GM18526 (cell line): Measurements from ENCODE around the gene KCNE1.

Experiments
- POLR2A ChIP-seq: IDR thresholded peaks from 3 replicates; pipeline ENCODE4 v1.6.1; 2011; ENCODE audit not compliant: insufficient read length; ENCODE audit errors: extremely low read depth

The KCNE1 gene

GRCh38 chr21:34544032-34544496, 32.1 kb upstream of the KCNE1 start:
- no peak for TF ChIP-seq POLR2A

GRCh38 chr21:34543017-34543416, 31.0 kb upstream of the KCNE1 start:
- no peak for TF ChIP-seq POLR2A

- no peak for TF ChIP-seq POLR2A
Measured at GRCh38 chr21:34540206-34540605, 28.2 kb upstream of the KCNE1 start.

GRCh38 chr21:34537838-34538237, 25.8 kb upstream of the KCNE1 start:
- TF ChIP-seq POLR2A = no peak

GRCh38 chr21:34536820-34537219, 24.8 kb upstream of the KCNE1 start:
- TF ChIP-seq POLR2A = no peak

- no peak for TF ChIP-seq POLR2A
Measured at GRCh38 chr21:34536311-34536710, 24.3 kb upstream of the KCNE1 start.

GRCh38 chr21:34535886-34536285, 23.9 kb upstream of the KCNE1 start:
- TF ChIP-seq POLR2A = no peak

GRCh38 chr21:34534522-34534921, 22.5 kb upstream of the KCNE1 start:
- TF ChIP-seq POLR2A = no peak

GRCh38 chr21:34533938-34534337, 21.9 kb upstream of the KCNE1 start:
- no peak for TF ChIP-seq POLR2A

- TF ChIP-seq POLR2A = no peak
Measured at GRCh38 chr21:34531399-34531798, 19.4 kb upstream of the KCNE1 start.

- no peak for TF ChIP-seq POLR2A
Measured at GRCh38 chr21:34530261-34530660, 18.3 kb upstream of the KCNE1 start.

GRCh38 chr21:34528131-34528561, 16.1 kb upstream of the KCNE1 start:
- TF ChIP-seq POLR2A = no peak

- no peak for TF ChIP-seq POLR2A
Measured at GRCh38 chr21:34526618-34527290, 14.7 kb upstream of the KCNE1 start.

GRCh38 chr21:34526241-34526617, 14.2 kb upstream of the KCNE1 start:
- no peak for TF ChIP-seq POLR2A

- TF ChIP-seq POLR2A = no peak
Measured at GRCh38 chr21:34524646-34525601, 12.9 kb upstream of the KCNE1 start.

- no peak for TF ChIP-seq POLR2A
Measured at GRCh38 chr21:34523019-34523555, 11.1 kb upstream of the KCNE1 start.
